IPS-NIHi7 (cell line): Measurements from ENCODE around the gene NDNF.

Experiments
- DNase-seq: peaks from one replicate; pipeline ENCODE4 v3.0.0; 2012; ENCODE audit warnings: mixed read lengths; ENCODE audit errors: extremely low spot score

The NDNF gene, protein sequence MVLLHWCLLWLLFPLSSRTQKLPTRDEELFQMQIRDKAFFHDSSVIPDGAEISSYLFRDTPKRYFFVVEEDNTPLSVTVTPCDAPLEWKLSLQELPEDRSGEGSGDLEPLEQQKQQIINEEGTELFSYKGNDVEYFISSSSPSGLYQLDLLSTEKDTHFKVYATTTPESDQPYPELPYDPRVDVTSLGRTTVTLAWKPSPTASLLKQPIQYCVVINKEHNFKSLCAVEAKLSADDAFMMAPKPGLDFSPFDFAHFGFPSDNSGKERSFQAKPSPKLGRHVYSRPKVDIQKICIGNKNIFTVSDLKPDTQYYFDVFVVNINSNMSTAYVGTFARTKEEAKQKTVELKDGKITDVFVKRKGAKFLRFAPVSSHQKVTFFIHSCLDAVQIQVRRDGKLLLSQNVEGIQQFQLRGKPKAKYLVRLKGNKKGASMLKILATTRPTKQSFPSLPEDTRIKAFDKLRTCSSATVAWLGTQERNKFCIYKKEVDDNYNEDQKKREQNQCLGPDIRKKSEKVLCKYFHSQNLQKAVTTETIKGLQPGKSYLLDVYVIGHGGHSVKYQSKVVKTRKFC

DNA sequence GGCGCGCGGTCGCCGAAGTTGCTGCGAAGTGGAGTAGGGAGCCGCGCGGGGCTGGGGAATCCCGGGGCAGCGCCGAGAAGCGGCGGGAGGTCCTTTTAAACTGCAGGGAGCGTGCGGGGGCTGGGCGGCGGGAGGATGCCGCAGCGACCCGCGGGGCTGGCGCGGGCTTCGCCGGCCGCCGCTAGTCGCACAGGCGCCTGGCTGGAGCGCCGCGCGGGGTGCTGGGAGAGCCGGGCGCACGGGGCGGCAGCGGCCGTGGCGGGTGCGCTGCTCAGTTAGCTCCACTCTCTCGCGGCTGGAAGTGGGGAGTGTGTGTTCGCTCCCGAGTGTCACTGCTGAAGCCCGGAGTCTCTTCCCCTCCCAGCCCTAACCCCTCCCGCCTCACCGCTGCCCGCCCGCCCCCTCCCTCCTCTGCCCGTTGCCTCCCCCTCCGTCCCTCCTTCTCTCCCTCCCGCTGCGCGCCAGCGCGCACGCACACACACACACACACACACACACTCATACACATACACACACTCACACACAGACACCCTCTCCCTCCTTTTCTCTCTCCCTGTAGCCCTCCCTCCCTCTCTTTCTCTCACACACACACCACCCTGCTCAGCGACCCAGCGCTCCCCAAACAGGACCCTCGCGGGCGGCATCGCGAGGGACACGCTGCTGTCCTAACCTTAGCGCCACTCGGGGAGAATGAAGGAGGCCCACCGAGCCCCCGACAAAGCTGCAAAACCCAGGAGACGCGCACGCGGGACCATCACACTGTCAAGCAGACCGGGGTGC is at the start of gene NDNF:
Gene NDNF, minus strand, starts transcription at position 312 of the 780 bp plus-strand sequence. CDS start 26,698 bp downstream, outside the sequence.
- DNase-seq: peak; percentile 37

DNA sequence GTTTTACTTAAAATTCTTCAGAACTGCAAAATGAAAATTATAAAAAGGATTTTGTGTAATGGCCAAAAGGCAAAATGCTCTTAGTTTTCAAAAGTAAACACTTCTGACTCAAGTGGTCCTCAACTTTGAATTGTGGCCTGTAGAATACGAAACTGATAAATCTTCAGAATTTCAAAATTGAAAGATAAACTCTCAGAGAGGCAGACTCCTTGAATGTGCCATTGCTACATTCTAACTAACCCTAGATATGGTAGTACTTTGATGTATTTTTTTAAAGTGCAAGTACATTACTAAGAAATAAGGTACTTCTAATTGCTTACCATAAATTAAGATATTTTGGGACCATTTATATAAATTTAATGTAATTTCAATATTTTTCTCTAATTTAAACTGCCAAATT is 47.4 kb upstream of the NDNF start:
- no peak for DNase-seq

DNA sequence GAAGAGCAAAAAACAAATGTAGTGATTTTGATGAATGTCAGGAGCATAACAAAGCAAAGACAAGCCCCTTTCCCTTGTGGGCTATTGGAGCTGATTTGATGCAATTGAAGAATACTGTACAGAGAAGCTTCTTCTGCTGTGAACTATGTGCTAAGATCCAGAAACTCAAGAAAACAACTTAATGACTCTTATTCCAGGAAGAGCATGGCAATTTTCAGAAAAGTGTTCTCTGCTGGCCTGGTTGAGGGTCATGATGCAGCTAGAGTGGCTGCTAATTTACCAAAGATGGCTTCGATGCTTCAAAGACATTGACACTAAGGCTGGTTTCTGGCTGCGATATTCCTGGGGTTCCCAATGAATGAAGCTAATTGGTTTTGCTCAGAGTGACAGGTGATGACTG is 46.0 kb upstream of the NDNF start:
- DNase-seq: no peak

DNA sequence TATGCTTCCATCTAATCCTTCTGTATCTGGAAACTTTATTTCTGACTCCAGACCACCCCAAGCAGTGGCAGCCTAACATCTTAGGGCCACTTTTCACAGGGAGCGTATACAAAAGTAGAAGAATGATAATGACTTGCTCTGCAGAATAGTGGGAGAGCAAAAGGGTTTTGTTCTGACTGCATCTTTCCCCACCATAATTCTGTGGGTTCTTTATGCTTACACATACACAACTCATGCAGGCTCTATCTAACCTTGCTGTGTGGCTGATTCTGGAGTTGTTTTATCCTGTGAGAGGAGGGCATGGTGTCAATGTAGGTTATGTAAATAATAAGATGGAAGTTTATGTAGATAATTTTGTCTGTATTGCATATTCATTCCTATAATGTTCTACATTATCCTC is 42.4 kb upstream of the NDNF start:
- DNase-seq: no peak

DNA sequence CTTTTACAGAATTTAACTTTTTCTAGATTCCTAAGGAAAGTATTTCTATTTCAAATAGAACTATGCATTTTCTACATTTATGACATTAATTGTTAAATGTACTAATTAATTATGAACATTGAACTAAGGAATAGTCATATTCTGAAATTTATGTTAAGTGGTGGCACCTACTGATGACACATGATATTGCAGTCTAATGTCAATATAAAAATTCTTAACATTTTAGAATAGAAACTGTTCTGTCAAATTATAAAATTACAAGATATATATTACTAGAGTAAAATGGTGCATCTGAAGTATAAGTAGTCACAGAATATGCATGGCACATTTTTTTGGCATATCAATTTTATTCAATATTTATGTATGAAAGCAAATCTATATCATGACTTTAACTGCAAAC is 40.2 kb upstream of the NDNF start:
- no peak for DNase-seq

DNA sequence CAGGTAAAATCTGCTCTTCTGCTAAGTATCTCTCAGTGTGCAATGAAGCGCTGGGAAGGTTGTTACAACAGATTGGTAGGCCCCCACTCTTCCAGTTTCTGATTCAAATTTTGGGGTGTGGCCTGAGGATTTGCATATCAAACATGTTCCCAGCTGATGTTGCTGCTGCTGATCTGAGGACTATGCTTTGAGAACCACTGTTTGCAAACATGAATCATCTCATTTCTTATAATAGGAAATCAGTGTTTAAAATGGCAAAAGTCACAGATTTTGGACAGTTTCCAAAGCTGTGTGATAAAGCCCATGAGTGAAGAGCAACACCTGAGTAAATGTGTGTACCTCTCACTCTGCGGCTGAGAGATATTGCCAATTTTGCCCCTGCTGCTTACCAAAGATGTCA is 36.2 kb upstream of the NDNF start:
- no peak for DNase-seq

DNA sequence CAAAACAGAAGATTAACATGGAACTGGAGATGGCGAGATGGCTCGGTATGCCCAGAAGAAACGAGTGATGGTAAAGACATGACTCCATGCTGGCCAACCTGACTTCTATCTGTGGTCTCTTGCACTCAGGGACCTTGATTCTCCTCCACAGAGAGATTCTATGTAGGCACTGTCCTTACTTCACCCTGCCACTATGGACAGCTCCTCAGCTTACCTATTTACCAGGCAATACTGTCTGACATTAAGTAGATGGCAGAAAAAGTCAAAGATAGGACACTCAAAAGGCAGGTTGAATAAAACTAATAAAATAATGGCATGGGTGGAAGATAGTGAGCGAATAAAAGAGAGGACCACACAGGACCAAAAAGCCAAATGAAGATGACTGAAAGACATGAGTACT is 35.2 kb upstream of the NDNF start:
- no peak for DNase-seq

DNA sequence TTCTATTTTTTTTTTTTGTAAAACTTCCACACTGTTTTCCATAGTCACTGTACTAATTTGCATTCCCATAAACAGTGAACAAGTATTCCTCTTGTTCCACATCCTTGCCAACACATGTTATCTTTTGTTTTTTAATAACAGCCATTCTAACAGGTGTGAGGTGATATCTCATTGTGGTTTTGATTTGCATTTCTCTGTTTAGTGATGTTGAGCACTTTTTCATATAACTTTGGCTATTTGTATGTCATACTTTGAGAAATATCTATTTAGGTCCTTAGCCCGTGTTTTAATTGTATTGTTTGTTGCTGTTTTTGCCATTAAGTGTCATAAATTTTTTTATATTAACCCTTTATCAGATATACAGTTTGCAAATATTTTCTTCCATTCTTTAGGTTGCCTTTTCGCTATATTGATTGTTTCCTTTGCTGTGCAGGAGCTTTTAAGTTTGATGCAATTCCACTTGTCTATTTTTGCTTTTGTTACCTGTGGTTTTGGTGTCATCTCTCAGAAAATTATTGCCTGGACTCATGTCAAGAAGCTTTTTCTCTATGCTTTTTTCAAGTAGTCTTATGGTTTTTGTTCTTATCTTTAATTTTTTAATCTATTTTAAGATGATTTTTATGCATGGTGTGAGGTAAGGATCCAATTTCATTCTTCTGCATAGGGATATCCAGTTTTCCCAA is 27.9 kb upstream of the NDNF start:
- no peak for DNase-seq

DNA sequence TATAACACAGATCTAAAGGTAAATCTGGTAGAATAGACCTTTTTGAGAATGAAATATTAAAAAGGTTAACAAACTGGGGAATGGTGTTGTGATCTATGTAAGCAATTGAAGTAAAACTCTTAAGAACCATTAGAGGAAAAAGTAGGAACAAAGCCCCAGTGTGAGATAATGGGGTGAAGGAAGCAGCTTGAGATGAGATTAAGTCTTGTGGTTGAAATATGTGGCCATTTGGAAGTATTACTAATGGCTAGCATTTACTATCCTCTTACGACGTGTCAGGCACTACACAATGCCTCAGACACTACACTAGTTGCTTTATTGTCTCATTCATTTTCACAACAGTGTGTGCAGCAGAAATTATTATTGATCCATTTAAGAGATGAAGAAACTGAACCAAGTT is 25.9 kb upstream of the NDNF start:
- DNase-seq: no peak

DNA sequence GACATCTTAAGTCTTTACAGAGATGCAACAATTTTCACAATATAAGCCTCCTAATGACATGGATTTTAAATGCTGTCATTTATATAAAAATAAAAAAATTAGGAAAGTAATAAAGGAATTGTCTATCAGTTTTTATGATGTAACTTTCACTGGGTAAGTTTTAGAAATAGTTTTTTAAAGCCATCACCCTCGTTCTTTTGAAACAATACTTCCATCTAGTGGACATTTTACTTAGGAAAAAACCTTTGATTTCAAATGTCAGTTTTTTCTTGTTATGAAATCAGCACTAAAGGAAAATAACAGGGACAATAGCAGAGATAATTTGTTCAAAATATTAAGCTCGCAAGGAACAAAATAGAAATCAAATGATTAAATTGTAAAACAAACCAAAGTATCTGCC is 24.3 kb upstream of the NDNF start:
- peak; percentile 12 for DNase-seq

DNA sequence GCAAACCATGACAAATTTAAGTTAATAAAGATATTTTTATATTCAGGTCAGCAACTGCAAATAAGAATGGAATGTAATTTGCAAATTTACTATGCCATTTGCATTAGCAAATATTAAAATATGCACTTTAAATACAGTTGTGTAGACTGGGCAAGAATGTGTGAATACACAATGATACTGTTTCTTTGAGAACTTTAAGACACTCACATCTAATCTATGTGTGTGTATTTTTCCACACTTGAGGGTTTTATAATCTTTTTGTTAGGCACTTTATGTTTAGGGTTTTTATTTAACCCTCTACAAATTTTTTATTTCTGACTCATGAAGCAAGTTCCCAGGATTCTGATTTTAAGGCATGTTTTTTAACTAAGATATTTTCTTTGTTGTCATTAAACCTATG is 23.9 kb upstream of the NDNF start:
- no peak for DNase-seq

DNA sequence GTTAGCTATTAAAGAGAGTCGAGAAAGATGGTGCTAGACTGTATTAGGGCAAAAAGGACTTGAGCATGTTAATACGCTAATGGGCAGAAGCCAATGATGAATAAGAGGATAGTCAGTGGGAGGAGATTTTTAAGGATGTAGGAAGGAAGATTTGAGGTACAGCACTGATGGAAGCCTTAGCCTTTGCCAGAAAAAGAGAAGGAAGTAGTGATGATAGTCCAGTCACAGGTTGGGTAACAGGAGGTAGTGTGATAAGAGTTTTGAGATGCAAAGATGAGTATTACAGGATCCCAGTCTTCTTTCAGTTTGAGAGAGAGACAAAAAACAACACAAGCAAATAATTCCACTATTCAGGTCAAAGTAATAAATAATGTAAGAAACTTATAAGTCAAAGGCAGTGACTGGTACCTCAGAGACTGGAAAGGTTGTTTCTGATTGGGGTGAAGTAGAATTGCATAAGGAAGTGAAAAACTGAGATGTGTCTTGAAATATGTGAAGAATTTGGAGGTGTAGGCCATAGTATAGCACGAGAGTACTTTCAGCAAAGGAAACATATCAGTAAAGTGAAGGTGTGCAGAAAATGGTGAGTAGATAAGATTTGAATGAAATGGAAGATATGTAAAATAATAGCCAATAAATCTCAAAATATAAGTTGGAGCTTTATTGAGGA is 22.1 kb upstream of the NDNF start:
- DNase-seq: no peak

DNA sequence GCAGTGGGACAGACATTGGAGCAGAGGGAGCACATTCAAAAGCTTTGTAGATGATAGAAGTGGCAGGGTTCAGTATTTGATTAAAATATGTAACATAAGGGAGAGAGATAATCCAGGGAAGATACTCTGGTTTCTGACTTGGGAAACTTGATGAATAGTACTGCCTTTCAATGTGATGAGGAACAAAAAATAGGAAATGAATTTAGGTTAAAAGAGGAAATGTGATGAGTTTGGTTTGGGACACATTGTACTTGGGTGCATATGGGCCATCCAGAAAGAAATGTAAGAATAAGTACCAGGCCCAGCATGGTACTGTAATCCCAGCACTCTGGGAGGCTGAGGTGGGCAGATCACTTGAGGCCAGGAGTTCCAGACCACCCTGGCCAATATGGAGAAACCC is 20.9 kb upstream of the NDNF start:
- DNase-seq: no peak

DNA sequence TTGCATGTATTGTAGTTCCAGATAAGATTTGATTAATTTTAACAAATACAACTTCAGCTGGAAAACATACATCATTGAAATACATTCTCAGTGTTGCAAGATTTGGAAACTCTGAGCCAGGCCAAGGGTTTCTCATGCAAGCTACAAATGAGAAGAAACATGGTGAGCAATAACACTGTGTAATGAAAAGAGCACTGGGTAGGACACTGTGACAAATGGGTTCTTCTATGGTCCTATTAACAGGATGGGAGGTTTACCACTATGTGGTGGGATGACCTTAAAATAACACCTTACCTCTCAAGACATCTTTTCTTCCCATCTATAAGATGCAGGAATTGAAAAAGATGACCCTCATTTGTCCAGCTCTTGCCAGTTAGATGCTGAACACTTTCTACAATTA is 19.6 kb upstream of the NDNF start:
- DNase-seq: no peak

DNA sequence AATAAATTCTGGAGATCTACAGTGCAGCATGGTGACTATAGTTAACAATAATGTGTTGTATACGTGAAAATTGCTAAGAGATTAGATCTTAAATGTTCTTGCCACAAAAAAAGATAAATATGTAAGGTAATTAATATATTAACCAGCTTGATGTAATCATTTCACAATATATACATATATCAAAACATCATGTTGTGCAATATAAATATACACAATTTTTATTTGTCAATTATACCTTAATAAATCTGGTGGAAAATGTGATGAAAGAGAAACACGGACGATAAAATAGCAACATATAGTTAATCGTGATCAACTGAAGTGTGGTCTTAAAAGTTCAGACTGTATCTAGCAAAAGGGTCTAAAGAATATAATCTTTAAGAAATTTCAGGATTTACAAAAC is 16.5 kb upstream of the NDNF start:
- no peak for DNase-seq

DNA sequence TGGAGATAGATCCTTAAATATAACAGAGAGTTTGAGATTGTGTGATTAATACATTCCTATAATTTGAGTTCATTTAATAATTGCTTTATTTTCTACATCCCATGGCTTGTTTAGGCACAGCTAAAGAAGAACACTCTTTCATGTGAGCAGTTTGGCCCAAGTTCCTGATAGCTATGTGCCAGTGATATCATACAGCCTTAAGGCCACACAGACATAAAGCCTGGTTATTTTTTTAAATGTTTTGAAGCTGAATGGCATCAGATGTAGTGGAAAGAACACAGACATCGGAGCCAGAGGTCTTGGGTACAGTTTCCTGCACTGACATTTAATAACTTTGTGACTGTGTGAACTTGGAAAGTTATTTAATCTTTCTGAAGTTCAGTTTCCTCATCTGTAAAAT is 7.0 kb upstream of the NDNF start:
- DNase-seq: no peak

DNA sequence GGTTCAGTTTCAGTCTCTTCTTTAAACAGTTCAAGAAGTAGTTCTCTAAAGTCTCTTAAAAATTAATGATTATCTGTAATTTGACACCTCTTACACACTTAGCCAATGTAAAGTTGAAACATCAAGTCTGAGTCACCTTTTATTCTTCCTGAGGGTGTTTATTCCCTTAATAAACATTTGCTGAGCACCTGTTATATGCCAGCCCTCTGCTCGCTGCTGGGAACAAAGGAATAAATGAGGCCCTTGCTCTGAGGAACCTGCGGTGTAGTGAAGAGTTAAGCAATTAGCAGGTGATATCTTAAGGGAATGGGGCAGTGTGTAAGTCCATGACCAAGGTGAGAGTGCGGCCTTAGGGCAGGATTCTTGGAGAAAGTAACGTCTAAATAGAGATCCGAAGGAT is 5.2 kb upstream of the NDNF start:
- DNase-seq: no peak

DNA sequence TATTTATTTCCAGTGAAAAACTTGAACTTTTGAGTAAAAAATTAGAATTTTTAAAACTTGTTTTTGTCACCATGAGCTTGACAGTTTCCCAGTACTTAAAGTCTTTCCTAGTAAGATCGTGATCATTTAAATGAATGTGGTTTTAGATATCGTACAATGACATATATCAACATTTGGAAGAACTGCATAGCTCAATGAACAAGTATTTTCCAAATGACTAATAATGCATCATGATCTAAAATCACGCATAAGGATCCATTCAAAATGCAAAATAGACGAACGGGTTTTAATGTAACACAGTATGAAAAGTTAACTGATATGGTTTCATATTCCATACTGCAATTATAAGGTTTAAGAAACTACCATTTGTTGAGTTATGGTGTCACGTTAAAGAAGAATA is 4.1 kb upstream of the NDNF start:
- DNase-seq: no peak

DNA sequence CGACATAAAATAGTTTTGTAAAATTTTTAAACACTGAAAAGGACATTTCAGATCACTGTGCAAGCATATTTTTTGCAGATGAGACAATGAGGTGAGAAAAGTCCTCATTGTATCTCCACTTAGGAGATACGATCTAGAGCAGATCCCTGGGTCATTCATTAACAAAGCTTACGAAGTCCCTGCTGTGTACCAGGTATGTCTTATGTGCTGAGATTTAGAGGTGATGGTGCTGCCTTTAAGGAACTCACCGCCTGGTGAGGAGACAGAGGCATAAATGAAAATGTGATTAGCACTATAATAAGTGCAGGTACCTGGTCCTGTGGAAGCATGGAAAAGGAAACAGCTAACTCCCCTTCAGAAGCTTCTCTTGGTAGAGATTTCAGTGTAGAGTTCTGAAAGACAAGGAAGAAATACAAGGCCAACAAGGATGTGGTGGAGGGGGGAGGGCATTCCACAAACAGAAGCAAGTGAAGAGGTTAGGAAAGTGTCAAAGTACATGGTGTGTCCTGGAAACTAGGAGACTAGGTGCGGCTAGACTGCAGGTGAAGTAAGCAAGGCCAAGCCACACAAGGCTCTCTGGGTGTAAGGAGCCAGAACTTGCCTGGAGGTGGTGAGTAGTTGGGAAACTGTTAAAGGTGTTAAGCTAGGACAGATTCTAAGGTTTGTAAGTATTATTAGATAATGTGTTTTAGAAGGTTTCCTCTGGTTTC is 1.5 kb upstream of the NDNF start:
- peak; percentile 15 for DNase-seq

DNA sequence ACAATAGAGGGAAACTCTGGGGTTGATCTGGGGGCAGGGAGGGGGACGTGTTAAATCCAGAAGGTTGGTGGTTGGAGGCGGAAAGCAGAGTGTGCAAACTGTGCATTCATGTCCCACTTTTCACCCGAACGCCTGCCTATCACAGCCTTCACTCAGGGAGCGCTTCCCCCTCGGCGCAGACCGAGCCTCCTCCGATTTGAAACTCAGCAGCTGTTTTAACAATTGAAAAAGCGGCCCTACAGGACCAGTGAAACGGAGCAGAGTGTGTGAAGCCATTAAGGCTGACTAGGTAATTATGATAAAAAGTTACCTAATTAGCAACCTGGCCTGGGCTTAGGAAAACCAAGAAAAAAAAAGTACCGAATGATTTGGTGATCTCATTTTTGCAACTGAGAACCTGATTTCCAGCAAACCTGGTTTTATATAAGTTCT is 685 bp upstream of the NDNF start:
- peak; percentile 28 for DNase-seq

DNA sequence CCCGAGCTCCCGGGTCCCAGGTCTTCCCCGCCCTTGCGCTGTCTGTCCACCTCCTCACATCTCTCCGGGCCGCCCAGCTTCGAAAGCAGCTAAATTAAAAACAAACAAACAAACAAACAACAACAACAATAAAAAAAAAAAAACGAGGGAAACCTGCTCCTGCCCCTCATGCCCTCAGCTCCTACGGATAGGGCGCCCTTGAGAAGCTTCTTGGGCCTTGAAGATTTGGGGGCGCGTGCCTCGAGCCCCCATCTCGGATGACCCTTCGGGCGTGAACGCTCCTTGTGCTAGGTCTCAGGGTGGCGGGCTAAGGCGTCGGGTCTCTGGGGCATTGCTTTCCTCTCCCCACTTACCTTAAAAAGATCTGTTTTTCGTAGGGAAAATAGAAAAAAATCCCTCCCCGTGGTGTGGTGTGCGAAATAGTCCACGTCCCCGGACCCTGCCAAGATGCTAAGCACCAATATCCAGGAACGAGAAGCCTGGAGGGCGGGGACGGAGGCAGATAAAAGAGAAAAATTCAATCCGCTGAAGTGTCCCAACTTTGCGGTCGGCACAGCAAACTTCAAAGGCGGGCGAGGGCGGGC is 603 bp downstream of the NDNF start:
- no peak for DNase-seq
